Measurements from ENCODE around the gene FHIP2A. TPM values are rescaled to one million over a fixed set of nuclear protein-coding genes. Genes with fewer than 3 reads are reported as not detected.

Gene FHIP2A
- polyA plus RNA-seq, 1 donor from 2014 or later = 30.7 TPM

DNA sequence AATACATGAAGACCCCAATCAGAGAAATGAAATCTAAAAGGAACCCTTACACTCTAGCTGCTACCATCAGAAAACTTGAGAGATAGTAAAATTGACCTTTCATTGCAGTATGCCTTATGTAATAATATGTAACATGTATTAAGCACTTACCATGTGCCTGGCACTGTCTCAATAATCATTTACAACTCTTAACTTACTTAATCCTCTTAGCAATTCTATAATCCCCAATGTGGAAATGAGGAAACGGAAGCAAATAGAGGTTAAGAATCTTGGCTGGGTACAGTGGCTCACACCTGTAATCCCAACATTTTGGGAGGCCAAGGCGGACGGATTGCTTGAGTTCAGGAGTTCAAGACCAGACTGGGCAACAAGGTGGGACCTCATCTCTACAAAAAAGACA, 29.8 kb upstream of the FHIP2A start:
- no peaks in the 10 kb centered on the region for H3K36me3 ChIP-seq (ENCODE audit: insufficient read depth, low read length)
- no peak overlapping the region for H3K4me3 ChIP-seq (ENCODE audit: low read length)
- H3K9me3 ChIP-seq (ENCODE audit: low read length) = no peaks in the 10 kb centered on the region
- no peaks in the 10 kb centered on the region for H3K79me2 ChIP-seq (replicated peaks; ENCODE audit: insufficient read depth, low read length)
- H3K27ac ChIP-seq (ENCODE audit: low read length) = no peak overlapping the region
- no peak overlapping the region for H3K4me2 ChIP-seq (ENCODE audit: low read length)
- no peak overlapping the region for H2AFZ ChIP-seq (ENCODE audit: low read depth, low read length)
- no peaks in the 10 kb centered on the region for H3F3A ChIP-seq (ENCODE audit: insufficient read depth, low read length, poor library complexity, severe bottlenecking)
- TF ChIP-seq TAF1 (IDR thresholded peaks at IDR 0.05; ENCODE audit: low read depth) = no peak
- TF ChIP-seq MXI1 (conservative IDR thresholded peaks at IDR 0.05; ENCODE audit: poor library complexity, severe bottlenecking) = no peak
- no peak for TF ChIP-seq CTCF (IDR thresholded peaks at IDR 0.05; ENCODE audit: poor library complexity, severe bottlenecking)
- no peak for TF ChIP-seq REST (IDR thresholded peaks at IDR 0.05; ENCODE audit: borderline replicate concordance)
- TF ChIP-seq RAD21 (conservative IDR thresholded peaks at IDR 0.05) = no peak
- TF ChIP-seq POLR2AphosphoS5 (IDR thresholded peaks at IDR 0.05) = no peak
- TF ChIP-seq EP300 (conservative IDR thresholded peaks at IDR 0.05; ENCODE audit: poor library complexity, severe bottlenecking) = no peak
- no peak for TF ChIP-seq SMC3 (conservative IDR thresholded peaks at IDR 0.05; ENCODE audit: poor library complexity)
- TF ChIP-seq EZH2 (IDR thresholded peaks at IDR 0.05; ENCODE audit: borderline replicate concordance, insufficient read depth, low read length, poor library complexity, severe bottlenecking) = no peak
- no peak overlapping the region for H3K9ac ChIP-seq (ENCODE audit: low read length)
- H4K20me1 ChIP-seq (ENCODE audit: insufficient read depth) = no peaks in the 10 kb centered on the region
- H3K9me2 ChIP-seq (ENCODE audit: insufficient read depth, low read length) = no peaks in the 10 kb centered on the region
- no peaks in the 10 kb centered on the region for H3K27me3 ChIP-seq (ENCODE audit: insufficient read depth, low read depth, low read length)

- no peaks in the 10 kb centered on the region for H3F3A ChIP-seq (ENCODE audit: insufficient read depth, low read length, poor library complexity, severe bottlenecking)
- no peaks in the 10 kb centered on the region for H3K79me2 ChIP-seq (replicated peaks; ENCODE audit: insufficient read depth, low read length)
- no peak overlapping the region for H3K4me3 ChIP-seq (ENCODE audit: low read length)
- H3K9ac ChIP-seq (ENCODE audit: low read length) = no peak overlapping the region
- TF ChIP-seq CTCF (IDR thresholded peaks at IDR 0.05; ENCODE audit: poor library complexity, severe bottlenecking) = no peak
- TF ChIP-seq REST (IDR thresholded peaks at IDR 0.05; ENCODE audit: borderline replicate concordance) = no peak
- TF ChIP-seq TAF1 (IDR thresholded peaks at IDR 0.05; ENCODE audit: low read depth) = no peak
- no peak for TF ChIP-seq EZH2 (IDR thresholded peaks at IDR 0.05; ENCODE audit: borderline replicate concordance, insufficient read depth, low read length, poor library complexity, severe bottlenecking)
- TF ChIP-seq POLR2AphosphoS5 (IDR thresholded peaks at IDR 0.05) = no peak
- TF ChIP-seq EP300 (conservative IDR thresholded peaks at IDR 0.05; ENCODE audit: poor library complexity, severe bottlenecking) = no peak
- TF ChIP-seq RAD21 (conservative IDR thresholded peaks at IDR 0.05) = no peak
- no peaks in the 10 kb centered on the region for H3K27me3 ChIP-seq (ENCODE audit: insufficient read depth, low read depth, low read length)
- no peak overlapping the region for H3K27ac ChIP-seq (ENCODE audit: low read length)
- no peak overlapping the region for H3K4me2 ChIP-seq (ENCODE audit: low read length)
- no peaks in the 10 kb centered on the region for H4K20me1 ChIP-seq (ENCODE audit: insufficient read depth)
- no peak overlapping the region for H2AFZ ChIP-seq (ENCODE audit: low read depth, low read length)
- H3K36me3 ChIP-seq (ENCODE audit: insufficient read depth, low read length) = no peaks in the 10 kb centered on the region
- H3K9me2 ChIP-seq (ENCODE audit: insufficient read depth, low read length) = no peaks in the 10 kb centered on the region
- H3K9me3 ChIP-seq (ENCODE audit: low read length) = no peaks in the 10 kb centered on the region
Measured at GRCh38 chr10:114795039-114795438, 26.5 kb upstream of the FHIP2A start.
